Germinal center (tissue), 1 donor: ENCODE results near the gene ATRAID.
"Not testable (repeated sequence)": the region's sequence is repeated elsewhere in the genome, so short reads cannot be mapped to it uniquely, and the experiment has no call there.

Source experiments
- DNase-seq: peaks from one replicate; pipeline ENCODE4 v3.0.0; 2012; ENCODE audit warnings: mixed read lengths, low spot score

The ATRAID gene, protein sequence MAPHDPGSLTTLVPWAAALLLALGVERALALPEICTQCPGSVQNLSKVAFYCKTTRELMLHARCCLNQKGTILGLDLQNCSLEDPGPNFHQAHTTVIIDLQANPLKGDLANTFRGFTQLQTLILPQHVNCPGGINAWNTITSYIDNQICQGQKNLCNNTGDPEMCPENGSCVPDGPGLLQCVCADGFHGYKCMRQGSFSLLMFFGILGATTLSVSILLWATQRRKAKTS

GRCh38 chr2:27211943-27212625 lies at the start of gene ATRAID, which contains the start of gene SLC5A6:
Gene ATRAID, plus strand, starts transcription at chr2:27212041. Its CDS starts 328 bp downstream, at chr2:27212369.
Gene SLC5A6, minus strand, starts transcription at chr2:27212268. Its CDS starts 4,618 bp downstream, at chr2:27207650.
- peak; percentile 95 for DNase-seq

DNA sequence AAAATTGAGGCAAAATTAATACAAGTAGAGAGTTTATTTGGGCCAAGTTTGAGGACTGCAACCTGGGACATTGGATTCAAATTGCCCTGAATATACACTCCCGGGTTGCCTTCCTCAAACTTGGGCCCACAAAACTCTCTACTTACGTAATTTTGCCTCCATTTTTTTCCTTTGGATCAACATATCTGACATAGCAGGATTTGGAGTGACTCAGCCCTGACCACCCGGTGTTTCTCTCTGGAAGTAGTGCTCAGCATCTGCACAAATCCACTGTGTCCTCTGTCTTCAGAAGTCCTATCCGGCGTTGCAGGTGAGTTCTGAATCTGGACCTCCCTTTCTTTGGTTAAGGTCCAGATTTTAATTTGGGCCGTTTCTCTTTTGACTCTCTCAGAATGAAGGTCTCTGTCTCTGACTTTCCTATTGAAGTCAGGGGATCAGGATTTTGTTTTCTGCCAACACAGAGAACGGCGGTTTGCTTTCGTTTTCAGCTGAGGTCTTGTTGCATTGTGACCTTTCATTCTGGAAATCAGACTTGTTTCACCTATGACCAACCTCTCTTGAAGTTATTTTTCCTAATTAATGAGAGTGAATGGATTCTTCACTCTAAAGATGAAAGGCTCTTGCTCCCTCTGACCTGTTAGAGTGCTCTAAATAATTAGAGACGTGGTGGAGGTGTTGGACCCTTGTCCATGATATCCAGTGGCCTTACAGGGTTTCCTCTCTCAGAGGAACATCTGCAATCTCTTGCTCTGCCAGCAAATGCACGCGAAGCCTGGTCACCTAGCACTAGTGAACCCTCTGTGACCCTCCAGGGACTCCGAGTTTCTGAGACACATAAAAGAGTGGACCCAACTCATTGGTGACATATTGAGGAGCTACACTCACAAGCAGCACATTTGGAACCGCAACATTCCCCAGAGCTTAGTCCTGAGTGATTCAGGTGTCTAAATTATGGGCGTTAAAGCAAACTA lies 49.4 kb upstream of the ATRAID start:
- DNase-seq, result no peak

GRCh38 chr2:27164960-27165763 lies 46.7 kb upstream of the ATRAID start:
- DNase-seq, result peak; percentile 32

DNA sequence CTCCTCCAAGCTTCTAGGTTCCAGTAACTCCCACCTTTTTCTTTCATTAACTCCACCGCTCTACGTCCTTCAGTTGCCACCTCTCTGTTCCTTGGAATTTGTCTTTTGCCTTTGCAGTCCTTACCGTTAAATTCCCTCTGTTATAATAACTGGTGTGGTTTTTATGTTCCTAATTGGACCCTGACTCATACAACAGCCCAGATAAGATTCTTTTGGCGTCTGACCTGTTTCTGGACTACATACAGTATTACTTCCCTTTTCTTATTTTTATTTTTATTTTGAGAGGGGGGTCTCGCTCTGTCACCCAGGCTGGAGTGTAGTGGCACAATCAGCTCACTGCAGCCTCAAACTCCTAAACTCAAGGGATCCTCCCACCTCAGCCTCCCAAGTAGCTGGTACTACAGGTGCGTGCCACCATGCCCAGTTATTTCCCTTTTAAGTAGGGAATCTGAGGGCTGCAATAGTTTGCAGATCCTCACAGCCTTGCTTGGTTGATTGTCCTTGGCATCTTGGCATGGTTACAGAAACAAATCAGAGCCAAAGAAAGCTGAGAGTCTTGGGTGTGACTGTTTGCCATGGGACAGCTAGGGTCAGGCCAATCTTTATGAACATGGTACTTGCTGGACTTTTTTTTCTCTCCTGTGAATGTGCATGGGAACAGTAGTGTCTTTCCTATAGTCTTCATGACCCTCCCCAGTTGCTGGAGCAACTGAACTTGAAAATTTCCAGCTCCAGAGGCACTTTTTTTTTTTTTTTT lies 41.1 kb upstream of the ATRAID start:
- no peak for DNase-seq

GRCh38 chr2:27171351-27171848 lies 40.4 kb upstream of the ATRAID start:
- DNase-seq, result no peak

DNA sequence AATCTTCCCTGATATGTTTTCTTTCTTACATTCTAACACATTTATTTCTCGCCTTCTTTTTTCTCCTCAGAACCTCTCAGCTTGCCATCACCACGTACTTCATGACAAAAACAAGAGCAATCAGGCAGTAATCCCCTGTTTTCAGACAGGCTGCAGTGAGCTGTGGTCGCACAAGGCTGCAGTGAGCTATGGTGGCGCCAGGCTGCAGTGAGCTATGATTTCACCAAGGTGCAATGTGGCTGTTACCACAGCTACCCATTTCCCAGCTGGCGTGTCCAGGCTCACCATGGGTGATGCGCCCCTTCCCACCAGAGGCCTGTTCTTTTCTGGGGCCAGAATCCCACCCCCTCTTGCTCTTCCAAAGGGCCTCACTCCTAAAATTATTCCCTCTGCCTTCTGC lies 37.2 kb upstream of the ATRAID start:
- DNase-seq, result no peak

DNA sequence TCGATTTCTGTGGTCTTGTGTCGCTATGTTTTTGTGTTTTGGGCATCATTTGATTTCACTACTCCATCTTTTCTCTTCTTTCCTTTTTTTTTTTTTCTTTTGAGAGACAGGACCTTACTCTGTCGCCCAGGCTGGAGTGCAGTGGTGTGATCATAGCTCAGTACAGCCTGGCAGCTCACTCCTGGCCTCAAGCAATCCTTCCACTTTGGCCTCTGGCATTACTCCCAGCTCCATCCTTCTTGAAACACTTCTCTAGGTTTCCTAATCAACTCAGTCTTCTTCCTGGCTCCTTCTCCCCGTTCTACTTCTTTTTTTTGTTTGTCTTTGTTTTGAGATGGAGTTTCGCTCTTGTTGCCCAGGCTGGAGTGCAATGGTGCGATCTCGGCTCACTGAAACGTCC lies 36.5 kb upstream of the ATRAID start:
- DNase-seq, result no peak

GRCh38 chr2:27175781-27176180 lies 36.1 kb upstream of the ATRAID start:
- not testable (repeated sequence) for DNase-seq

GRCh38 chr2:27177441-27178351 lies 34.1 kb upstream of the ATRAID start:
- DNase-seq, result no peak

- DNase-seq, result no peak
Measured at GRCh38 chr2:27178469-27178868, 33.4 kb upstream of the ATRAID start.

DNA sequence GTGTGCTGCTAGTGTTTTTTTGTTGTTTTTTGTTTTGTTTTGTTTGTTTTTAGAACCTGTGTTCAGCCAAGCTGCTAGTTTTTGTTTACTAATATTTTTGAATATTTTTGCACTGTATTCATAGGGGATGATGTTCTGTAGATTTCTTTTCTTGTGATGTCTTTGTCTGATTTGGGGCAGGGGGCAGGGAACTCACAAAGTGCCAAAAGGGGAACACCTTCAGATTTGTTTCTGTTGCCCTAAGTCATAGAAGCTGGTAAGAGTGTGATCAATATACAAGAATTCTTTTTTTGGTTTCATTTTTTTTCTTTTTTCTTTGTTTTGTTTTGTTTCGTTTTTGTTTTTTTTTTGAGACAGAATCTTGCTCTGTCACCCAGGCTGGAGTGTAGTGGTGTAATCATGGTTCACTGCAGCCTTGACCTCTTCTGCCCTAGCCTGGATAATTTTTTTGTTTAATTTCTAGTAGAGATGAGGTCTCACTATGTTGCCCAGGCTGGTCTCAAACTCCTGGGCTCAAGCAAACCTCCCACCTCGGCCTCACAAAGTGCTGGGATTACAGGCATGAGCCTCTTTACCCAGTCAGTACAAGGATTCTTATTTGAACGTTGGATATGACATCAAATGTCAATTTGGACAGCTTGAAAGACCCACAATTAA lies 32.4 kb upstream of the ATRAID start:
- DNase-seq, result no peak

GRCh38 chr2:27182346-27182745 lies 29.5 kb upstream of the ATRAID start:
- DNase-seq, result no peak

DNA sequence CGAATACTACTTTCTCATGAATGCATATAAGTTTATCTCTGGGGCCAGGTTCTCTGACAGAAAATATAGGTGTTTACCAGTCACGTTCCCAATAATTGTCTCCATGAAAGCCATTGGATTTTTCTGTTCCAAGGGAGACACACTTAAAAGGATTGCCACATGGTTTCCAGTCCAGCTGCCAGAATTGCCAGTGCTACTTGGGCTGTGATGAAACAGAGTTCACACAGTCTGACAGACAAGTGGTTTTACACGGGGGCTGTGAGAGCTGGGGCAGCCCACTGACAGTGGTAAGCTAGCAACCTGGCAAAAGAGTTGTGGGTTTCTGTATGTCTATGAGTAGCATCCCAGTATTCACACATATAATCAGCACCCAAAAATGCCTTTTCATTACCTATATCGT lies 27.7 kb upstream of the ATRAID start:
- DNase-seq, result no peak

- DNase-seq, result no peak
Measured at GRCh38 chr2:27185331-27186026, 26.4 kb upstream of the ATRAID start.

DNA sequence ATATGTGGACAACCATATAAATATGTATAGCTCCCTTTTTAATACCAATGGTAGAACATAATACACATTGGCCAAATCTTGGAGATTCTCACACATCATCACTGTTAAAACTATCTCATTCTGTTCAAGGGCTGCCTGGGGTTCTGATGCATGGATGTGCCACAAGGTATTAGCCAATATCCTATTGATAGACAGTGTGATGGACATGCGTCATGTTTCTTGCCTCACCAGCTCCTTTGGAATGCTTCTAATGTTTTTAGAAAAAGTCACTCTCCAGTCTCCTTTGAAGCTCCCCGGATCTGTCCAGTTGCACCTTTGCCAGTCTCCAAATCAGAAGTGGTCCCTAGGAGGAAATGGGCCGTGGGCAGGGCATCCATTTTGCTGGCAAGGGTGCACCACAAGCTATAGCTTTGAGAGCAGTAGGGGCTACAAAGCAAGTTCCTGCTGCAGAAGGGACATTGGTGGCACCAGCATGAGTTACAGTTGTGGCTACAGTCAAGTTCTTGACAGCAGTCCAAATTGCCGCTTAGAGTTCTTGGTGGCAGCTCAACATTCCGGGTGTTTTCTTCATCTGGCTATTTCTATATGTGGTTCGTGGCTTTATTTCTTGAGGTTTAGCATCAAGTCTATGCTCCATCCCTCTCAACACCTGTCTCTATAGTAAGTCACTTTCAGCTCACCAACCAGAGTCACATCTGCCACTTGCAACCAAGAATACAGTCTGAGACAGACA lies 25.1 kb upstream of the ATRAID start:
- DNase-seq, result no peak

DNA sequence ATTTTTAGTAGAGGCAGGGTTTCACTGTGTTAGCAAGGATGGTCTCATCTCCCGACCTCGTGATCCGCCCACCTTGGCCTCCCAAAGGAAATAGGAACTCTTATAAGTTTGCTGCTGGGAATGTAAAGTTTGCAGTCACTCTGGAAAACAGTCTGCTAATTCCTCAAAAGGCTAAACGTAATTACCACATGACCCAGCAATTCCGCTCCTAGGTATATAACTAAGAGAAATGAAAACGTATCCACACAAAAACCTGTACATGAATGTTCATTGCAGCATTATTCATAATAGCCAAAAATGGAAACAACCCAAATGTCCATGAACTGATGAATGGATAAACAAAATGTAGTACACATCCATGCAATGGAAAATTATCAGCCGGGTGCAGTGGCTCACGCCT lies 21.9 kb upstream of the ATRAID start:
- no peak for DNase-seq

DNA sequence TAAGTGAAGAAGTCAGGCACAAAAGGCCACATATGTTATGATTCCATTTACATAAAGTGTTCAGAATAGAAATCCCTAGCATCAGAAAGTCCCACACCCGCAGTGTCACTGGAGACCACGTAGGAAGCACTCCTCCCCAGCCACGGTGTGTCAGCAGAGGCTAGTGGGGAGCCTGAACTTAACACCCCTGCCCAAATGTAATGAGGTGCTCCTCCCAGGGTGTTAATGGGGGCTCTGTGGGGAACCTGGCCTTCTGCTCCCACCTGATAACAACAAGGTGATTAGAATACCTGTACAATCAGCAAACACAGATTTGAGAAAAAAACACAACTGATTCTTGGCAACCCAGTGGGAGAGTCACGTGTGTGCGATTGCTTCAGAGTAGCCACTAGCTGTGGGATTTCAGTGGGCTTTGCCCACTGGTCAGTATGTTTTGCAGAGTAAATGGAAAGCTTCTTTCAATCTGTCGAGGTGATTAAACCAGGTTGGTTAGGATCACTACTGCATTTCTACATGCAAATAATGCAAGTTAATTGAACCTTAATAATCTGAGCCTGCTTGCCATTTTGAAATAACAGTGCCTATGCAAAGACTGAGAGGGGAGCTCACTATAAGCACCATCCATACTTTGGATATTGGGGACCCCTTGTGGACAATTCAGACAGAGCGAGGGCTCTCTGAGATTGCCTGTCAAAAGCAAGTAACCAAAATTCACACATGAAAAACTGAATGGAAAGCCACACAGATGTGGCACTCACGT lies 20.6 kb upstream of the ATRAID start:
- peak; percentile 54 for DNase-seq
